Renal cortical epithelial cell (primary cell): Measurements from ENCODE around the gene TGOLN2. TPM values are rescaled to one million over a fixed set of nuclear protein-coding genes. Genes with fewer than 3 reads are reported as not detected.
"Not testable (repeated sequence)": the region's sequence is repeated elsewhere in the genome, so short reads cannot be mapped to it uniquely, and the experiment has no call there.

Experiments used
- DNase-seq: peaks from one replicate; pipeline ENCODE4 v3.0.0-alpha.2; 2011; ENCODE audit warnings: low read depth
- total RNA-seq: library from RNA; depleted of rRNA; stranded (reverse); fragments of >200 nt; gene quantifications from 2 replicates; pipeline ENCODE4 v1.2.3, GENCODE V29; 2014

The TGOLN2 gene
- total RNA-seq, 1 donor from 2014 or later = 208 TPM

- DNase-seq = no peak
Measured at GRCh38 chr2:85340034-85340892, 12.5 kb upstream of the TGOLN2 start.

- no peak for DNase-seq
Measured at GRCh38 chr2:85334928-85335327, 7.1 kb upstream of the TGOLN2 start.

GRCh38 chr2:85333877-85334276 is 6.1 kb upstream of the TGOLN2 start:
- not testable (repeated sequence) for DNase-seq

- no peak for DNase-seq
Measured at GRCh38 chr2:85330839-85331636, 3.2 kb upstream of the TGOLN2 start.

- not testable (repeated sequence) for DNase-seq
Measured at GRCh38 chr2:85329701-85330100, 1.9 kb upstream of the TGOLN2 start.

GRCh38 chr2:85329181-85329651 is 1.4 kb upstream of the TGOLN2 start:
- DNase-seq = no peak

GRCh38 chr2:85327160-85327821 is 498 bp downstream of the TGOLN2 start:
- peak; percentile 23 for DNase-seq

GRCh38 chr2:85326406-85327159 is 1.2 kb downstream of the TGOLN2 start:
- DNase-seq = no peak

- DNase-seq = no peak
Measured at GRCh38 chr2:85325466-85325811, 2.4 kb downstream of the TGOLN2 start.

- DNase-seq = peak; percentile 98
Measured at GRCh38 chr2:85324639-85325465, 2.9 kb downstream of the TGOLN2 start.

GRCh38 chr2:85323988-85324367 is 3.8 kb downstream of the TGOLN2 start:
- not testable (repeated sequence) for DNase-seq

GRCh38 chr2:85323351-85323987 is 4.3 kb downstream of the TGOLN2 start:
- DNase-seq = no peak

- no peak for DNase-seq
Measured at GRCh38 chr2:85319796-85320195, 8.0 kb downstream of the TGOLN2 start.

GRCh38 chr2:85318222-85319074 is 9.3 kb downstream of the TGOLN2 start:
- DNase-seq = peak; percentile 27

- DNase-seq = not testable (repeated sequence)
Measured at GRCh38 chr2:85315921-85316320, 11.9 kb downstream of the TGOLN2 start.

- no peak for DNase-seq
Measured at GRCh38 chr2:85314884-85315242, 12.9 kb downstream of the TGOLN2 start.

- no peak for DNase-seq
Measured at GRCh38 chr2:85312404-85312803, 15.4 kb downstream of the TGOLN2 start.

- DNase-seq = peak; percentile 39
Measured at GRCh38 chr2:85310330-85310729, 17.5 kb downstream of the TGOLN2 start.

GRCh38 chr2:85309699-85310321 is 18.0 kb downstream of the TGOLN2 start:
- DNase-seq = no peak
